Measurements from ENCODE around the gene MAGEA9B. TPM values are rescaled to one million over a fixed set of nuclear protein-coding genes. Genes with fewer than 3 reads are reported as not detected.
"Not testable (repeated sequence)": the region's sequence is repeated elsewhere in the genome, so short reads cannot be mapped to it uniquely, and the experiment has no call there.

MAGEA9B gene
- total RNA-seq, 4 donors from 2014 or later, result not detected

GRCh38 chrX:149618871-149619270 lies 31.6 kb upstream of the MAGEA9B start:
- no peak for TF ChIP-seq CTCF (IDR thresholded peaks at IDR 0.05; ENCODE audit: low read depth)

- TF ChIP-seq CTCF (IDR thresholded peaks at IDR 0.05; ENCODE audit: low read depth), result no peak
These were observed 24.4 kb upstream of the MAGEA9B start for GRCh38 chrX:149611623-149612175.

GRCh38 chrX:149610511-149610910 lies 23.3 kb upstream of the MAGEA9B start:
- no peak for TF ChIP-seq CTCF (IDR thresholded peaks at IDR 0.05; ENCODE audit: low read depth)

- TF ChIP-seq CTCF (IDR thresholded peaks at IDR 0.05; ENCODE audit: low read depth), result no peak
These were observed 20.4 kb upstream of the MAGEA9B start for GRCh38 chrX:149607699-149608098.

- TF ChIP-seq CTCF (IDR thresholded peaks at IDR 0.05; ENCODE audit: low read depth), result not testable (repeated sequence)
These were observed 8.0 kb upstream of the MAGEA9B start, which contains the start of gene HSFX2 for GRCh38 chrX:149595214-149595613. Gene HSFX2 (minus strand): TSS chrX:149595314. CDS start chrX:149594700, 614 bp downstream.

GRCh38 chrX:149572743-149573142 lies 14.5 kb downstream of the MAGEA9B start:
- no peak for TF ChIP-seq CTCF (IDR thresholded peaks at IDR 0.05; ENCODE audit: low read depth)

- TF ChIP-seq CTCF (IDR thresholded peaks at IDR 0.05; ENCODE audit: low read depth), result no peak
These were observed 15.5 kb downstream of the MAGEA9B start for GRCh38 chrX:149571770-149572169.

Measured in subcutaneous adipose tissue (tissue), 4 donors.